ENCODE results near the gene NFIB.

DNA sequence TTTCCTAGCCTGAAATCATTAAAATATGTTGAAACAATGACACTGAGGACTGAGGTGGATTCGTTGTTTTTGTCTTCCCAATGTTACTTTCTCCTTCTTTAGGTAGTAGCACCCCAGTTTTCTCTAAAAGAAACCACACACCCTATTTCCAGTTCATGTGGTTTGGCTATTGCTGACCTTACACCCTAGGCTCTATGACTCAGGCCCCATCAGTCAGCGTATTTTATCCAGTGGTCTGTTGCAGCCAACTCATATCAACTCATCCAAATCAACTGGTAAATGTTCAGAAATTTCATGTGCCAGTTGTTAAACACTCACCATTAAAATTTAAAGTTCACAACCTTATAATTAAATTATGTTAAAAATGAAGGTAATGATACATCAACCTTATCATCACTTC, 44.6 kb upstream of the NFIB start:
- TF ChIP-seq POLR2A (IDR thresholded peaks at IDR 0.05) (no peak), EP300 (IDR thresholded peaks at IDR 0.05) (no peak), POLR2AphosphoS5 (IDR thresholded peaks at IDR 0.05) (no peak)
- TF ChIP-seq, protein P1, sequence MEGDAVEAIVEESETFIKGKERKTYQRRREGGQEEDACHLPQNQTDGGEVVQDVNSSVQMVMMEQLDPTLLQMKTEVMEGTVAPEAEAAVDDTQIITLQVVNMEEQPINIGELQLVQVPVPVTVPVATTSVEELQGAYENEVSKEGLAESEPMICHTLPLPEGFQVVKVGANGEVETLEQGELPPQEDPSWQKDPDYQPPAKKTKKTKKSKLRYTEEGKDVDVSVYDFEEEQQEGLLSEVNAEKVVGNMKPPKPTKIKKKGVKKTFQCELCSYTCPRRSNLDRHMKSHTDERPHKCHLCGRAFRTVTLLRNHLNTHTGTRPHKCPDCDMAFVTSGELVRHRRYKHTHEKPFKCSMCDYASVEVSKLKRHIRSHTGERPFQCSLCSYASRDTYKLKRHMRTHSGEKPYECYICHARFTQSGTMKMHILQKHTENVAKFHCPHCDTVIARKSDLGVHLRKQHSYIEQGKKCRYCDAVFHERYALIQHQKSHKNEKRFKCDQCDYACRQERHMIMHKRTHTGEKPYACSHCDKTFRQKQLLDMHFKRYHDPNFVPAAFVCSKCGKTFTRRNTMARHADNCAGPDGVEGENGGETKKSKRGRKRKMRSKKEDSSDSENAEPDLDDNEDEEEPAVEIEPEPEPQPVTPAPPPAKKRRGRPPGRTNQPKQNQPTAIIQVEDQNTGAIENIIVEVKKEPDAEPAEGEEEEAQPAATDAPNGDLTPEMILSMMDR (IDR thresholded peaks at IDR 0.05): no peak

Data from stomach (tissue), 4 donors.